HepG2 (cell line): Measurements from ENCODE around the gene UGT1A3. TPM values are rescaled to one million over a fixed set of nuclear protein-coding genes. Genes with fewer than 3 reads are reported as not detected.

Experiments used
- CENPT ChIP-seq: sonication (generic); formaldehyde crosslinking; IDR thresholded peaks from 2 replicates; pipeline ENCODE4 v1.8.0; 2022; ENCODE audit warnings: low read depth, mild to moderate bottlenecking, moderate library complexity, missing genetic modification reagents
- CHD4 ChIP-seq: fragments of 200-600 bp; sonication (generic); IDR thresholded peaks from 2 replicates; pipeline ENCODE4 v1.7.0; 2017; ENCODE audit warnings: mild to moderate bottlenecking, low read length, borderline replicate concordance
- HMG20A ChIP-seq: IDR thresholded peaks from 2 replicates; pipeline ENCODE4 v1.6.1; 2016; ENCODE audit warnings: borderline replicate concordance
- HOXA5 ChIP-seq: sonication (generic); formaldehyde crosslinking; IDR thresholded peaks from 2 replicates; pipeline ENCODE4 v1.4.0; 2020; ENCODE audit warnings: missing genetic modification reagents
- KLF15 ChIP-seq: sonication (generic); formaldehyde crosslinking; IDR thresholded peaks from 2 replicates; pipeline ENCODE4 v1.8.1; 2023; ENCODE audit warnings: borderline replicate concordance, mild to moderate bottlenecking, inconsistent platforms, missing genetic modification reagents, mixed read lengths
- MEF2D ChIP-seq: sonication (generic); formaldehyde crosslinking; IDR thresholded peaks from 2 replicates; pipeline ENCODE4 v1.5.1; 2020; ENCODE audit warnings: mild to moderate bottlenecking, missing genetic modification reagents
- NCOA5 ChIP-seq: sonication (generic); formaldehyde crosslinking; IDR thresholded peaks from 2 replicates; pipeline ENCODE4 v1.4.0; 2020; ENCODE audit warnings: missing genetic modification reagents
- NR2F6 ChIP-seq, 2 experiments: IDR thresholded peaks; 2 replicates each; pipeline ENCODE4 v1.6.1; 2016; ENCODE audit warnings: antibody characterized with exemption in 1 of 2, mild to moderate bottlenecking in 1 of 2
- SAFB2 ChIP-seq: sonication (generic); formaldehyde crosslinking; IDR thresholded peaks from 2 replicates; pipeline ENCODE4 v1.5.1; 2020; ENCODE audit warnings: missing genetic modification reagents, low read depth, mild to moderate bottlenecking, borderline replicate concordance
- ZKSCAN5 ChIP-seq: sonication (generic); formaldehyde crosslinking; IDR thresholded peaks from 2 replicates; pipeline ENCODE4 v1.5.1; 2020; ENCODE audit warnings: mild to moderate bottlenecking, missing genetic modification reagents
- ZMYM3 ChIP-seq: sonication (generic); formaldehyde crosslinking; IDR thresholded peaks from 2 replicates; pipeline ENCODE4 v1.5.1; 2020; ENCODE audit warnings: mild to moderate bottlenecking, missing genetic modification reagents
- ZNF138 ChIP-seq: sonication (generic); formaldehyde crosslinking; IDR thresholded peaks from 2 replicates; pipeline ENCODE4 v1.5.0; 2020; ENCODE audit warnings: mild to moderate bottlenecking, low read depth, missing genetic modification reagents
- ZNF20 ChIP-seq: sonication (generic); formaldehyde crosslinking; IDR thresholded peaks from 2 replicates; pipeline ENCODE4 v1.4.0; 2020; ENCODE audit warnings: mild to moderate bottlenecking, moderate library complexity, missing genetic modification reagents
- ZNF225 ChIP-seq: sonication (generic); formaldehyde crosslinking; IDR thresholded peaks from 2 replicates; pipeline ENCODE4 v1.4.0; 2020; ENCODE audit warnings: mild to moderate bottlenecking, missing genetic modification reagents
- ZNF264 ChIP-seq: sonication (generic); formaldehyde crosslinking; IDR thresholded peaks from 2 replicates; pipeline ENCODE4 v1.4.0; 2020; ENCODE audit warnings: missing genetic modification reagents
- ZNF496 ChIP-seq: sonication (generic); formaldehyde crosslinking; IDR thresholded peaks from 2 replicates; pipeline ENCODE4 v1.8.1; 2023; ENCODE audit warnings: mild to moderate bottlenecking, moderate library complexity, missing genetic modification reagents; ENCODE audit not compliant: insufficient replicate concordance
- ZNF781 ChIP-seq: sonication (generic); formaldehyde crosslinking; IDR thresholded peaks from 2 replicates; pipeline ENCODE4 v1.5.1; 2020; ENCODE audit warnings: borderline replicate concordance, mild to moderate bottlenecking, missing genetic modification reagents; ENCODE audit errors: not compliant biosample characterization
- polyA plus RNA-seq, 8 experiments: library from polyadenylated mRNA; depleted of rRNA in 3 of 8; stranded (reverse) in 7 of 8; unstranded in 1 of 8; fragments of >200 nt; fragmentation: Illumina TruSeq in 4 of 8; extraction: Trizol in 4 of 8; gene quantifications; 2 replicates each; pipeline versions ENCODE4 v1.2.1 to v1.2.3, GENCODE V29; 2011 to 2016; ENCODE audit warnings: low read depth in 4 of 8, missing spikeins in 1 of 8, mixed read lengths in 1 of 8; ENCODE audit not compliant: insufficient read depth in 1 of 8
- total RNA-seq, 5 experiments: library from RNA; depleted of rRNA; stranded (reverse); fragments of >200 nt; fragmentation: Illumina TruSeq; extraction: Trizol; gene quantifications; 2 replicates each; pipeline ENCODE4 v1.2.3, GENCODE V29; 2016; ENCODE audit warnings: low read depth in 1 of 5
- TF ChIP-seq, protein P1 (sequence below): sonication (generic); formaldehyde crosslinking; IDR thresholded peaks from 2 replicates; pipeline ENCODE4 v1.8.0; 2022; ENCODE audit warnings: missing genetic modification reagents, mild to moderate bottlenecking, moderate library complexity, borderline replicate concordance
- TF ChIP-seq, protein P2 (sequence below): sonication (generic); formaldehyde crosslinking; IDR thresholded peaks from 2 replicates; pipeline ENCODE4 v1.5.0; 2020; ENCODE audit warnings: missing genetic modification reagents, mild to moderate bottlenecking, borderline replicate concordance
- TF ChIP-seq, protein P3 (sequence below): sonication (generic); formaldehyde crosslinking; IDR thresholded peaks from 2 replicates; pipeline ENCODE4 v1.5.0; 2020; ENCODE audit warnings: missing genetic modification reagents
- TF ChIP-seq, protein P4 (sequence below): sonication (generic); formaldehyde crosslinking; IDR thresholded peaks from 2 replicates; pipeline ENCODE4 v1.5.0; 2020; ENCODE audit warnings: missing genetic modification reagents, mild to moderate bottlenecking, borderline replicate concordance
- TF ChIP-seq, protein P5 (sequence below): sonication (generic); formaldehyde crosslinking; IDR thresholded peaks from 2 replicates; pipeline ENCODE4 v1.5.1; 2020; ENCODE audit warnings: missing genetic modification reagents, mild to moderate bottlenecking, borderline replicate concordance

The UGT1A3 gene
- total and polyA plus RNA-seq, 2 of the 13 experiments (the other 11 are each of a cell fraction or from before 2014, with no cell fraction given), result not detected

DNA sequence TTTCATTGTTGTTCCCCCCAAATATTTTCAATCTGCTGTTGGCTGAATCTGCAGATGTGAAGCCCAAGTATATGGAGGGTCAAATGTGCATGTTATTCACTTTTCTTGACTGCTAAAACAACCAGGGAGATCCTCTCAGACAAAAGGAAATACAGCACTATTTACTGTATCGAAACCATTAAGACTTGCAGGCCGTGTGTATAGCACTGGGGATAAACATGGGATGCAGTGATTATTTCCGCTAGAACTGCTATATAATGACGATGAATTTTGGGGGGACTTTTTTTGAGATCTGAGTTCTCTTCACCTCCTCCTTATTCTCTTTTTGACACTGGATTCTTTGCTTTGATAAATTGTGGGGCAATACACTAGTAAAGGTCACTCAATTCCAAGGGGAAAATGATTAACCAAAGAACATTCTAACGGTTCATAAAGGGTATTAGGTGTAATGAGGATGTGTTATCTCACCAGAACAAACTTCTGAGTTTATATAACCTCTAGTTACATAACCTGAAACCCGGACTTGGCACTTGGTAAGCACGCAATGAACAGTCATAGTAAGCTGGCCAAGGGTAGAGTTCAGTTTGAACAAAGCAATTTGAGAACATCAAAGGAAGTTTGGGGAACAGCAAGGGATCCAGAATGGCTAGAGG lies 27.7 kb downstream of the UGT1A3 start (continued):
- TF ChIP-seq NR2F6 (IDR thresholded peaks at IDR 0.05) (peak; percentile 100), NR2F6 (CRISPR knock-in tag; IDR thresholded peaks at IDR 0.05) (peak; percentile 99), KLF15 (CRISPR knock-in tag) (0 out of 2 replicates have a peak, but pooled peaks have one; percentile 27), MEF2D (CRISPR knock-in tag) (peak; percentile 93), ZNF138 (CRISPR knock-in tag) (no peak), ZNF781 (peak; percentile 44), CHD4 (peak; percentile 57; the same call in 1 of the 2 replicates), ZNF496 (CRISPR knock-in tag) (no peak), ZNF225 (CRISPR knock-in tag) (no peak), ZNF264 (CRISPR knock-in tag) (peak; percentile 79), CENPT (CRISPR knock-in tag) (no peak), ZKSCAN5 (no peak), ZNF20 (CRISPR knock-in tag) (0 out of 2 replicates have a peak, but pooled peaks have one; percentile 47), SAFB2 (CRISPR knock-in tag) (no peak), ZMYM3 (peak; percentile 21; the same call in 1 of the 2 replicates), HMG20A (CRISPR knock-in tag) (peak; percentile 99), HOXA5 (CRISPR knock-in tag) (peak; percentile 97), NCOA5 (CRISPR knock-in tag) (no peak)
- TF ChIP-seq, protein P1, sequence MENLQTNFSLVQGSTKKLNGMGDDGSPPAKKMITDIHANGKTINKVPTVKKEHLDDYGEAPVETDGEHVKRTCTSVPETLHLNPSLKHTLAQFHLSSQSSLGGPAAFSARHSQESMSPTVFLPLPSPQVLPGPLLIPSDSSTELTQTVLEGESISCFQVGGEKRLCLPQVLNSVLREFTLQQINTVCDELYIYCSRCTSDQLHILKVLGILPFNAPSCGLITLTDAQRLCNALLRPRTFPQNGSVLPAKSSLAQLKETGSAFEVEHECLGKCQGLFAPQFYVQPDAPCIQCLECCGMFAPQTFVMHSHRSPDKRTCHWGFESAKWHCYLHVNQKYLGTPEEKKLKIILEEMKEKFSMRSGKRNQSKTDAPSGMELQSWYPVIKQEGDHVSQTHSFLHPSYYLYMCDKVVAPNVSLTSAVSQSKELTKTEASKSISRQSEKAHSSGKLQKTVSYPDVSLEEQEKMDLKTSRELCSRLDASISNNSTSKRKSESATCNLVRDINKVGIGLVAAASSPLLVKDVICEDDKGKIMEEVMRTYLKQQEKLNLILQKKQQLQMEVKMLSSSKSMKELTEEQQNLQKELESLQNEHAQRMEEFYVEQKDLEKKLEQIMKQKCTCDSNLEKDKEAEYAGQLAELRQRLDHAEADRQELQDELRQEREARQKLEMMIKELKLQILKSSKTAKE (CRISPR knock-in tag), result peak; percentile 94
- TF ChIP-seq, protein P2, sequence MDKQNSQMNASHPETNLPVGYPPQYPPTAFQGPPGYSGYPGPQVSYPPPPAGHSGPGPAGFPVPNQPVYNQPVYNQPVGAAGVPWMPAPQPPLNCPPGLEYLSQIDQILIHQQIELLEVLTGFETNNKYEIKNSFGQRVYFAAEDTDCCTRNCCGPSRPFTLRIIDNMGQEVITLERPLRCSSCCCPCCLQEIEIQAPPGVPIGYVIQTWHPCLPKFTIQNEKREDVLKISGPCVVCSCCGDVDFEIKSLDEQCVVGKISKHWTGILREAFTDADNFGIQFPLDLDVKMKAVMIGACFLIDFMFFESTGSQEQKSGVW (CRISPR knock-in tag), result no peak
- TF ChIP-seq, protein P3, sequence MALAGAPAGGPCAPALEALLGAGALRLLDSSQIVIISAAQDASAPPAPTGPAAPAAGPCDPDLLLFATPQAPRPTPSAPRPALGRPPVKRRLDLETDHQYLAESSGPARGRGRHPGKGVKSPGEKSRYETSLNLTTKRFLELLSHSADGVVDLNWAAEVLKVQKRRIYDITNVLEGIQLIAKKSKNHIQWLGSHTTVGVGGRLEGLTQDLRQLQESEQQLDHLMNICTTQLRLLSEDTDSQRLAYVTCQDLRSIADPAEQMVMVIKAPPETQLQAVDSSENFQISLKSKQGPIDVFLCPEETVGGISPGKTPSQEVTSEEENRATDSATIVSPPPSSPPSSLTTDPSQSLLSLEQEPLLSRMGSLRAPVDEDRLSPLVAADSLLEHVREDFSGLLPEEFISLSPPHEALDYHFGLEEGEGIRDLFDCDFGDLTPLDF (CRISPR knock-in tag), result no peak; the same call in 1 of the 2 replicates
- TF ChIP-seq, protein P4, sequence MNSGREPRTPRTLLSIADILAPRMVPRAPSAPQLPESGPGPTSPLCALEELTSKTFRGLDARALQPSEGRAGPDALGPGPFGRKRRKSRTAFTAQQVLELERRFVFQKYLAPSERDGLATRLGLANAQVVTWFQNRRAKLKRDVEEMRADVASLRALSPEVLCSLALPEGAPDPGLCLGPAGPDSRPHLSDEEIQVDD (CRISPR knock-in tag), result no peak
- TF ChIP-seq, protein P5, sequence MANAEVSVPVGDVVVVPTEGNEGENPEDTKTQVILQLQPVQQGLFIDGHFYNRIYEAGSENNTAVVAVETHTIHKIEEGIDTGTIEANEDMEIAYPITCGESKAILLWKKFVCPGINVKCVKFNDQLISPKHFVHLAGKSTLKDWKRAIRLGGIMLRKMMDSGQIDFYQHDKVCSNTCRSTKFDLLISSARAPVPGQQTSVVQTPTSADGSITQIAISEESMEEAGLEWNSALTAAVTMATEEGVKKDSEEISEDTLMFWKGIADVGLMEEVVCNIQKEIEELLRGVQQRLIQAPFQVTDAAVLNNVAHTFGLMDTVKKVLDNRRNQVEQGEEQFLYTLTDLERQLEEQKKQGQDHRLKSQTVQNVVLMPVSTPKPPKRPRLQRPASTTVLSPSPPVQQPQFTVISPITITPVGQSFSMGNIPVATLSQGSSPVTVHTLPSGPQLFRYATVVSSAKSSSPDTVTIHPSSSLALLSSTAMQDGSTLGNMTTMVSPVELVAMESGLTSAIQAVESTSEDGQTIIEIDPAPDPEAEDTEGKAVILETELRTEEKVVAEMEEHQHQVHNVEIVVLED, result peak; percentile 27; the same call in 1 of the 2 replicates
